GM23338 (cell line): ENCODE data around the gene C1orf141. TPM values are rescaled to one million over a fixed set of nuclear protein-coding genes. Genes with fewer than 3 reads are reported as not detected.

Source experiments
- ATAC-seq: fragments of 200-7000 bp; cut with Tn5 transposase; 3 replicates; pipeline ENCODE4 v1.9.1; 2020
- DNase-seq: peaks from one replicate; pipeline ENCODE4 v3.0.0-alpha.2; 2015; ENCODE audit warnings: low spot score
- H2AFZ ChIP-seq: fragments of 200-600 bp; sonication (generic); 2 replicates; pipeline ENCODE4 v1.8.0; 2016; ENCODE audit warnings: antibody characterized with exemption, mild to moderate bottlenecking, moderate library complexity
- H3F3A ChIP-seq: fragments of 200-600 bp; sonication (generic); replicated peaks from 2 replicates; pipeline ENCODE4 v1.8.0; 2017; ENCODE audit warnings: antibody characterized with exemption, mixed run types, low read depth
- H3K27ac ChIP-seq: fragments of 200-600 bp; sonication (generic); 2 replicates; pipeline ENCODE4 v1.6.1; 2016; ENCODE audit warnings: low read depth
- H3K27me3 ChIP-seq: fragments of 200-600 bp; sonication (generic); 2 replicates; pipeline ENCODE4 v1.8.0; 2016; ENCODE audit warnings: mild to moderate bottlenecking, mixed run types, moderate library complexity; ENCODE audit not compliant: insufficient read depth
- H3K36me3 ChIP-seq: fragments of 200-600 bp; sonication (generic); 2 replicates; pipeline ENCODE4 v1.8.0; 2016; ENCODE audit warnings: mild to moderate bottlenecking; ENCODE audit not compliant: insufficient read depth
- H3K4me1 ChIP-seq: fragments of 200-600 bp; sonication (generic); 2 replicates; pipeline ENCODE4 v1.8.0; 2016; ENCODE audit warnings: mild to moderate bottlenecking, moderate library complexity; ENCODE audit not compliant: insufficient read depth
- H3K4me2 ChIP-seq: fragments of 200-600 bp; sonication (generic); 2 replicates; pipeline ENCODE4 v1.7.1; 2017; ENCODE audit warnings: mixed run types
- H3K4me3 ChIP-seq: fragments of 200-600 bp; sonication (generic); 2 replicates; pipeline ENCODE4 v1.6.1; 2016; ENCODE audit warnings: mixed run types
- H3K79me2 ChIP-seq: fragments of 200-600 bp; sonication (generic); replicated peaks from 2 replicates; pipeline ENCODE4 v1.8.0; 2017; ENCODE audit warnings: mild to moderate bottlenecking; ENCODE audit not compliant: insufficient read depth
- H3K9me2 ChIP-seq: fragments of 200-600 bp; sonication (generic); 2 replicates; pipeline ENCODE4 v1.8.0; 2017; ENCODE audit not compliant: insufficient read depth
- H4K20me1 ChIP-seq: fragments of 200-600 bp; sonication (generic); replicated peaks from 2 replicates; pipeline ENCODE4 v1.8.0; 2017; ENCODE audit warnings: mild to moderate bottlenecking; ENCODE audit not compliant: insufficient read depth
- H3K27ac Mint-ChIP-seq: 2 replicates; pipeline ENCODE4 v1.8.0; 2020; ENCODE audit warnings: inconsistent platforms, mild to moderate bottlenecking, moderate library complexity, mixed read lengths
- H3K27me3 Mint-ChIP-seq: 3 replicates; pipeline ENCODE4 v1.8.0; 2022; ENCODE audit warnings: low read depth, mild to moderate bottlenecking, moderate library complexity, mixed read lengths, inconsistent platforms; ENCODE audit not compliant: insufficient read depth, poor library complexity
- H3K36me3 Mint-ChIP-seq: 3 replicates; pipeline ENCODE4 v1.8.0; 2021; ENCODE audit warnings: low read depth, mild to moderate bottlenecking, inconsistent platforms, moderate library complexity, mixed read lengths
- H3K4me1 Mint-ChIP-seq: 3 replicates; pipeline ENCODE4 v1.8.0; 2020; ENCODE audit warnings: mild to moderate bottlenecking, inconsistent platforms, mixed read lengths
- H3K4me3 Mint-ChIP-seq: 3 replicates; pipeline ENCODE4 v1.8.0; 2021; ENCODE audit warnings: moderate library complexity, mild to moderate bottlenecking, inconsistent platforms, mixed read lengths
- H3K9me3 Mint-ChIP-seq: 3 replicates; pipeline ENCODE4 v1.8.0; 2020; ENCODE audit warnings: moderate library complexity, mild to moderate bottlenecking, inconsistent platforms, mixed read lengths
- CREB1 ChIP-seq: fragments of 250-450 bp; sonication (Bioruptor Pico); IDR thresholded peaks from 2 replicates; pipeline ENCODE4 v1.5.0; 2020; ENCODE audit warnings: low read depth, mild to moderate bottlenecking, moderate library complexity
- ETS1 ChIP-seq: IDR thresholded peaks from 2 replicates; pipeline ENCODE4 v1.6.1; 2016; ENCODE audit warnings: antibody characterized with exemption
- EZH2 ChIP-seq: fragments of 200-600 bp; sonication (generic); IDR thresholded peaks from one replicate; pipeline ENCODE4 v1.8.0; 2017; ENCODE audit warnings: antibody characterized with exemption, mild to moderate bottlenecking, low read depth; ENCODE audit not compliant: unreplicated experiment
- EZH2phosphoT487 ChIP-seq: fragments of 200-600 bp; sonication (generic); IDR thresholded peaks from one replicate; pipeline ENCODE4 v1.8.1; 2018; ENCODE audit warnings: antibody characterized with exemption; ENCODE audit not compliant: unreplicated experiment
- NANOG ChIP-seq: IDR thresholded peaks from 2 replicates; pipeline ENCODE4 v1.6.1; 2016; ENCODE audit warnings: antibody characterized with exemption, borderline replicate concordance
- STAT1 ChIP-seq: IDR thresholded peaks from one replicate; pipeline ENCODE4 v1.6.1; 2016; ENCODE audit warnings: antibody characterized with exemption; ENCODE audit not compliant: unreplicated experiment
- ZNF114 ChIP-seq: fragments of 250-450 bp; sonication (Bioruptor Pico); IDR thresholded peaks from 2 replicates; pipeline ENCODE4 v1.5.0; 2020; ENCODE audit warnings: mild to moderate bottlenecking, moderate library complexity
- ZNF331 ChIP-seq: fragments of 250-450 bp; sonication (Bioruptor Pico); IDR thresholded peaks from 2 replicates; pipeline ENCODE4 v1.5.0; 2020; ENCODE audit warnings: low read depth, mild to moderate bottlenecking, moderate library complexity
- ZNF462 ChIP-seq: fragments of 250-450 bp; sonication (Bioruptor Pico); IDR thresholded peaks from 2 replicates; pipeline ENCODE4 v1.5.0; 2020; ENCODE audit warnings: mild to moderate bottlenecking, moderate library complexity
- polyA plus RNA-seq: library from polyadenylated mRNA; unstranded; fragments of >200 nt; fragmentation: Nextera tagmentation; extraction: Ambion mirVana; gene quantifications from 2 replicates; pipeline ENCODE4 v1.2.1, GENCODE V29; 2016
- total RNA-seq: library from RNA; depleted of rRNA; stranded (reverse); fragments of >200 nt; shearing (Covaris generic); gene quantifications from 2 replicates; pipeline ENCODE4 v1.2.3, GENCODE V29; 2014

The C1orf141 gene
- total and polyA plus RNA-seq, 2 experiments from 2014 or later, result not detected

GRCh38 chr1:67124455-67124854 lies 10.3 kb downstream of the C1orf141 start:
- Histone ChIP-seq H3K79me2 (no peaks in the 10 kb centered on the region), H3K4me2 (no peak overlapping the region), H2AFZ (no peak overlapping the region), H3K36me3 (no peaks in the 10 kb centered on the region), H3K27ac (no peak overlapping the region), H4K20me1 (no peaks in the 10 kb centered on the region), H3F3A (no peaks in the 10 kb centered on the region), H3K4me3 (no peak overlapping the region), H3K27me3 (no peaks in the 10 kb centered on the region), H3K9me2 (0 out of 2 replicates have a peak, but pooled peaks cover 3% of the 10 kb centered on the region), H3K4me1 (no peaks in the 10 kb centered on the region)
- ATAC-seq (no peak), DNase-seq (no peak)
- Mint-ChIP-seq H3K27me3 (peaks cover 2% of the 10 kb centered on the region), H3K9me3 (no peaks in the 10 kb centered on the region; the same call in 2 of the 3 replicates), H3K36me3 (no peaks in the 10 kb centered on the region), H3K4me3 (no peak overlapping the region), H3K4me1 (no peaks in the 10 kb centered on the region; the same call in 2 of the 3 replicates), H3K27ac (no peak overlapping the region)
- no peak for TF ChIP-seq EZH2
- TF ChIP-seq ZNF462 (CRISPR knock-in tag), result no peak
- TF ChIP-seq STAT1, result no peak
- no peak for TF ChIP-seq ZNF331 (CRISPR knock-in tag)
- TF ChIP-seq CREB1, result no peak
- no peak for TF ChIP-seq ETS1
- no peak for TF ChIP-seq ZNF114 (CRISPR knock-in tag)
- TF ChIP-seq NANOG, result no peak
- TF ChIP-seq EZH2phosphoT487, result no peak
